SW480 (cell line): ENCODE measurements around the gene SDE2.
"Not testable (repeated sequence)": the region's sequence is repeated elsewhere in the genome, so short reads cannot be mapped to it uniquely, and the experiment has no call there.

Experiments
- DNase-seq: peaks from one replicate; pipeline ENCODE4 v3.0.0-alpha.2; 2016; ENCODE audit warnings: low spot score

Gene SDE2

GRCh38 chr1:225942574-225942973 lies 56.6 kb downstream of the SDE2 start:
- DNase-seq = no peak

- DNase-seq = no peak
These were observed 57.3 kb downstream of the SDE2 start for GRCh38 chr1:225941942-225942222.

GRCh38 chr1:225941187-225941941 lies 57.8 kb downstream of the SDE2 start, which contains the start of gene LEFTY2:
LEFTY2 (minus strand) TSS chr1:225941220; CDS start chr1:225941140, 80 bp downstream.
- DNase-seq = no peak

GRCh38 chr1:225940385-225941151 lies 58.6 kb downstream of the SDE2 start:
- DNase-seq = no peak

- not testable (repeated sequence) for DNase-seq
These were observed 59.2 kb downstream of the SDE2 start for GRCh38 chr1:225939939-225940310.

- not testable (repeated sequence) for DNase-seq
These were observed 59.8 kb downstream of the SDE2 start for GRCh38 chr1:225939097-225939938.

- no peak for DNase-seq
These were observed 61.8 kb downstream of the SDE2 start for GRCh38 chr1:225937048-225937968.

- DNase-seq = no peak
These were observed 62.6 kb downstream of the SDE2 start for GRCh38 chr1:225936523-225936922.

GRCh38 chr1:225936086-225936485 lies 63.1 kb downstream of the SDE2 start:
- DNase-seq = peak; percentile 80

GRCh38 chr1:225934711-225935110 lies 64.4 kb downstream of the SDE2 start:
- DNase-seq = no peak

- no peak for DNase-seq
These were observed 66.1 kb downstream of the SDE2 start for GRCh38 chr1:225933072-225933471.
